Activated T-cell treated with anti-CD3 and anti-CD28 coated beads for 24 hours (primary cell): ENCODE measurements around the gene SIRPA.

Source experiments
- DNase-seq: peaks from one replicate; pipeline ENCODE4 v3.0.0-alpha.2; 2020; ENCODE audit warnings: low read depth

SIRPA gene

GRCh38 chr20:1934156-1934555 lies 38.9 kb downstream of the SIRPA start:
- DNase-seq: no peak

- no peak for DNase-seq
These were observed 39.7 kb downstream of the SIRPA start for GRCh38 chr20:1934721-1935573.

GRCh38 chr20:1935696-1936366 lies 40.6 kb downstream of the SIRPA start:
- DNase-seq: no peak

GRCh38 chr20:1937316-1937976 lies 42.2 kb downstream of the SIRPA start:
- DNase-seq: no peak

- DNase-seq: no peak
These were observed 43.5 kb downstream of the SIRPA start for GRCh38 chr20:1938464-1939269.

- no peak for DNase-seq
These were observed 44.0 kb downstream of the SIRPA start for GRCh38 chr20:1939270-1939595.

- DNase-seq: no peak
These were observed 45.4 kb downstream of the SIRPA start for GRCh38 chr20:1940581-1940980.

GRCh38 chr20:1941226-1941625 lies 46.0 kb downstream of the SIRPA start:
- DNase-seq: no peak

GRCh38 chr20:1942061-1942460 lies 46.9 kb downstream of the SIRPA start:
- DNase-seq: no peak

GRCh38 chr20:1942486-1943274 lies 47.5 kb downstream of the SIRPA start:
- no peak for DNase-seq

- DNase-seq: no peak
These were observed 48.2 kb downstream of the SIRPA start for GRCh38 chr20:1943275-1944002.

GRCh38 chr20:1944345-1945091 lies 49.3 kb downstream of the SIRPA start:
- DNase-seq: no peak

GRCh38 chr20:1945134-1945618 lies 50.0 kb downstream of the SIRPA start:
- no peak for DNase-seq

- DNase-seq: no peak
These were observed 50.5 kb downstream of the SIRPA start for GRCh38 chr20:1945660-1946059.

- no peak for DNase-seq
These were observed 51.2 kb downstream of the SIRPA start for GRCh38 chr20:1946442-1946761.

GRCh38 chr20:1946762-1947534 lies 51.7 kb downstream of the SIRPA start:
- no peak for DNase-seq

GRCh38 chr20:1947535-1947846 lies 52.3 kb downstream of the SIRPA start:
- DNase-seq: no peak

- DNase-seq: no peak
These were observed 54.3 kb downstream of the SIRPA start for GRCh38 chr20:1949347-1950100.

GRCh38 chr20:1950836-1951235 lies 55.6 kb downstream of the SIRPA start:
- no peak for DNase-seq
